H1 (cell line): Measurements from ENCODE around the gene VAT1L. TPM values are rescaled to one million over a fixed set of nuclear protein-coding genes. Genes with fewer than 3 reads are reported as not detected.

Experiments
- KDM1A ChIP-seq: fragments of 200-600, 300-600 bp; sonication (generic); IDR thresholded peaks from 2 replicates; pipeline ENCODE4 v1.7.1; 2016; ENCODE audit warnings: mild to moderate bottlenecking, low read length, borderline replicate concordance
- NANOG ChIP-seq: IDR thresholded peaks from 2 replicates; pipeline ENCODE4 v1.6.1; 2011; ENCODE audit warnings: low read length, low read depth, mild to moderate bottlenecking, inconsistent platforms; ENCODE audit not compliant: insufficient read depth, poor library complexity, severe bottlenecking
- PHF8 ChIP-seq: fragments of 200-600 bp; sonication (generic); conservative IDR thresholded peaks from 2 replicates; pipeline ENCODE4 v1.7.1; 2012; ENCODE audit warnings: low read depth, mild to moderate bottlenecking, inconsistent platforms, low read length, moderate library complexity
- SIN3A ChIP-seq, 2 experiments: IDR thresholded peaks in 1 of 2; conservative IDR thresholded peaks in 1 of 2; 2 replicates each; pipeline ENCODE4 v1.6.1; 2011 to 2012; ENCODE audit warnings: low read length in 2 of 2, improper control_type of control experiment in 1 of 2, low read depth in 1 of 2, mild to moderate bottlenecking in 1 of 2
- SUZ12 ChIP-seq: fragments of 200-600 bp; sonication (generic); IDR thresholded peaks from 2 replicates; pipeline ENCODE4 v1.6.1; 2012; ENCODE audit warnings: mild to moderate bottlenecking, inconsistent platforms, low read length, moderate library complexity, mixed read lengths
- TEAD4 ChIP-seq: IDR thresholded peaks from 2 replicates; pipeline ENCODE4 v1.6.1; 2012; ENCODE audit warnings: low read depth, low read length, inconsistent platforms, mixed read lengths
- ZNF274 ChIP-seq: IDR thresholded peaks from 2 replicates; pipeline ENCODE4 v1.7.0; 2012; ENCODE audit warnings: low read length, borderline replicate concordance; ENCODE audit errors: extremely low read depth
- polyA plus RNA-seq, 7 experiments: library from polyadenylated mRNA; depleted of rRNA in 3 of 7; stranded (reverse) in 5 of 7; unstranded in 2 of 7; fragments of >200 nt in 5 of 7; fragments of 200-250 nt in 2 of 7; gene quantifications; 1 replicate in 5 of 7; 2 replicates in 1 of 7; 4 replicates in 1 of 7; pipeline versions ENCODE4 v1.2.1 to v1.2.3, GENCODE V29; 2011 to 2013; ENCODE audit warnings: missing spikeins in 2 of 7, mixed read lengths in 2 of 7
- total RNA-seq: library from RNA; stranded (reverse); fragmentation: NEBNext Ultra II Directional; extraction: Animal tissue kit (Norgen Biotek cat#: 25700); gene quantifications from 2 replicates; pipeline ENCODE4 v1.2.1, GENCODE V29; 2021

VAT1L gene
- total and polyA plus RNA-seq, 2 of the 8 experiments (the other 6 are each of a cell fraction or from before 2014, with no cell fraction given), result 46.3 to 48.2 TPM

GRCh38 chr16:77840673-77841501, 52.5 kb downstream of the VAT1L start (continued):
- TF ChIP-seq NANOG (no peak), KDM1A (no peak), SIN3A (conservative IDR thresholded peaks at IDR 0.05 in 1 of 2, IDR thresholded peaks at IDR 0.05 in 1 of 2; ENCODE audit: low read depth in 1 of 2, low read length in 2 of 2) (no peak), SUZ12 (no peak), ZNF274 (no peak), TEAD4 (no peak), PHF8 (no peak)
